ENCODE data around the gene LOX.

GRCh38 chr5:122091936-122092600 lies 14.0 kb upstream of the LOX start:
- no peak for TF ChIP-seq POLR2AphosphoS5 (IDR thresholded peaks at IDR 0.05; ENCODE audit: low read depth)
- TF ChIP-seq, protein P1, sequence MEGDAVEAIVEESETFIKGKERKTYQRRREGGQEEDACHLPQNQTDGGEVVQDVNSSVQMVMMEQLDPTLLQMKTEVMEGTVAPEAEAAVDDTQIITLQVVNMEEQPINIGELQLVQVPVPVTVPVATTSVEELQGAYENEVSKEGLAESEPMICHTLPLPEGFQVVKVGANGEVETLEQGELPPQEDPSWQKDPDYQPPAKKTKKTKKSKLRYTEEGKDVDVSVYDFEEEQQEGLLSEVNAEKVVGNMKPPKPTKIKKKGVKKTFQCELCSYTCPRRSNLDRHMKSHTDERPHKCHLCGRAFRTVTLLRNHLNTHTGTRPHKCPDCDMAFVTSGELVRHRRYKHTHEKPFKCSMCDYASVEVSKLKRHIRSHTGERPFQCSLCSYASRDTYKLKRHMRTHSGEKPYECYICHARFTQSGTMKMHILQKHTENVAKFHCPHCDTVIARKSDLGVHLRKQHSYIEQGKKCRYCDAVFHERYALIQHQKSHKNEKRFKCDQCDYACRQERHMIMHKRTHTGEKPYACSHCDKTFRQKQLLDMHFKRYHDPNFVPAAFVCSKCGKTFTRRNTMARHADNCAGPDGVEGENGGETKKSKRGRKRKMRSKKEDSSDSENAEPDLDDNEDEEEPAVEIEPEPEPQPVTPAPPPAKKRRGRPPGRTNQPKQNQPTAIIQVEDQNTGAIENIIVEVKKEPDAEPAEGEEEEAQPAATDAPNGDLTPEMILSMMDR (IDR thresholded peaks at IDR 0.05; ENCODE audit: insufficient read depth, low read length): no peak
- no peak for TF ChIP-seq SPI1 (IDR thresholded peaks at IDR 0.05; ENCODE audit: borderline replicate concordance, low read depth)
- TF ChIP-seq, protein P2, sequence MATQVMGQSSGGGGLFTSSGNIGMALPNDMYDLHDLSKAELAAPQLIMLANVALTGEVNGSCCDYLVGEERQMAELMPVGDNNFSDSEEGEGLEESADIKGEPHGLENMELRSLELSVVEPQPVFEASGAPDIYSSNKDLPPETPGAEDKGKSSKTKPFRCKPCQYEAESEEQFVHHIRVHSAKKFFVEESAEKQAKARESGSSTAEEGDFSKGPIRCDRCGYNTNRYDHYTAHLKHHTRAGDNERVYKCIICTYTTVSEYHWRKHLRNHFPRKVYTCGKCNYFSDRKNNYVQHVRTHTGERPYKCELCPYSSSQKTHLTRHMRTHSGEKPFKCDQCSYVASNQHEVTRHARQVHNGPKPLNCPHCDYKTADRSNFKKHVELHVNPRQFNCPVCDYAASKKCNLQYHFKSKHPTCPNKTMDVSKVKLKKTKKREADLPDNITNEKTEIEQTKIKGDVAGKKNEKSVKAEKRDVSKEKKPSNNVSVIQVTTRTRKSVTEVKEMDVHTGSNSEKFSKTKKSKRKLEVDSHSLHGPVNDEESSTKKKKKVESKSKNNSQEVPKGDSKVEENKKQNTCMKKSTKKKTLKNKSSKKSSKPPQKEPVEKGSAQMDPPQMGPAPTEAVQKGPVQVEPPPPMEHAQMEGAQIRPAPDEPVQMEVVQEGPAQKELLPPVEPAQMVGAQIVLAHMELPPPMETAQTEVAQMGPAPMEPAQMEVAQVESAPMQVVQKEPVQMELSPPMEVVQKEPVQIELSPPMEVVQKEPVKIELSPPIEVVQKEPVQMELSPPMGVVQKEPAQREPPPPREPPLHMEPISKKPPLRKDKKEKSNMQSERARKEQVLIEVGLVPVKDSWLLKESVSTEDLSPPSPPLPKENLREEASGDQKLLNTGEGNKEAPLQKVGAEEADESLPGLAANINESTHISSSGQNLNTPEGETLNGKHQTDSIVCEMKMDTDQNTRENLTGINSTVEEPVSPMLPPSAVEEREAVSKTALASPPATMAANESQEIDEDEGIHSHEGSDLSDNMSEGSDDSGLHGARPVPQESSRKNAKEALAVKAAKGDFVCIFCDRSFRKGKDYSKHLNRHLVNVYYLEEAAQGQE (IDR thresholded peaks at IDR 0.05; ENCODE audit: insufficient replicate concordance, low read depth): no peak
- TF ChIP-seq GABPA (IDR thresholded peaks at IDR 0.05; ENCODE audit: low read depth): no peak

Measured in HL-60 (cell line).